Lower leg skin (tissue), 4 donors: ENCODE data around the gene OOSP2. TPM values are rescaled to one million over a fixed set of nuclear protein-coding genes. Genes with fewer than 3 reads are reported as not detected.

Source experiments
- DNase-seq, 2 donors: peaks; one replicate each; pipeline ENCODE4 v3.0.0-alpha.2; 2019; ENCODE audit warnings: low spot score in 2 of 2
- H3K4me3 ChIP-seq: fragments of 200-600 bp; sonication (generic); 2 replicates; pipeline ENCODE4 v1.5.1; 2017; ENCODE audit warnings: mild to moderate bottlenecking, low read depth; ENCODE audit not compliant: poor library complexity, severe bottlenecking
- POLR2A ChIP-seq, 2 donors: fragments of 450-650 bp; IDR thresholded peaks; one replicate each; pipeline ENCODE4 v1.6.1; 2016 to 2017; ENCODE audit warnings: antibody characterized with exemption in 2 of 2, mild to moderate bottlenecking in 1 of 2, moderate library complexity in 1 of 2
- WGBS, 2 donors: methylation state at CpG; one replicate each; pipeline ENCODE4 v1.1.5; 2018; 5-methylcytosine and 5-hydroxymethylcytosine counted together
- intact Hi-C: fragments of 100-400 bp; cut with DNase I; formaldehyde crosslinking; loops from one replicate; pipeline ENCODE4 v1.15.0; 2023; ENCODE audit warnings: low total_unique reads
- total RNA-seq, 4 donors: library from RNA; depleted of rRNA; stranded (reverse); fragments of >200 nt; gene quantifications; one replicate each; pipeline ENCODE4 v1.1.0, GENCODE V29; 2016
- TF ChIP-seq, protein P1 (sequence below), 3 donors: fragments of 450-650 bp; IDR thresholded peaks; one replicate each; pipeline ENCODE4 v1.5.1; 2016; ENCODE audit warnings: antibody characterized with exemption in 3 of 3, mild to moderate bottlenecking in 3 of 3, moderate library complexity in 2 of 3

Gene OOSP2
- total RNA-seq, 4 donors from 2014 or later: not detected

DNA sequence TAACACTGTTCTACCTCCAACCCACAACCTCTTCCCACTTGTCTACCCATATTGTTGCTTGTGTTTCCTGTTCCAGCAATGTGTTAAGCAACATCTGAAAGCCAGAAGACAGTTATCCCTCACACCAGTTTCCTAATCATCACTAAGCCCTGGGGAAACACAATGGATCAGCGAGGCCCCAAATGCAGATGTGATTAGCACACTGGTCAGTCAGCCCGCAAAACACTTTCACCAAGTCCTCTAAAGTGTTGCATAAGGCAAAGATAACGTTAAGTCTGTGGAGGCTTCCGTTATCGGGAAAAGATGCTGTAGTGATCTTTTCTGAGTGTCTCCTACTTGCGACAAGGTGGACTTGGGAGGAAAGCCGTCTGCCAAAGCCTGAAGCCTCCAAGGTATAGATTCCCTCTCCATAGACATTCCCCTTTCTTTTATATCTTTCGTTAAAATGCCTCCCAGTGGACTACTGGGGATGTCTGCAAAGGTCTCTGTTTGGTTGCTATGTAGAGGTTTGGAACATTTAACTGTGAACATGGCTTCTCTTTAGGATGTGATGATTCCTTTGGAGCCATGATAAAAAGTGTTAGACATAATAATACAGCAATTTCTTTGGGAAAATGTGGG is 16.2 kb downstream of the OOSP2 start, which contains the start of gene MS4A3:
Gene MS4A3 (plus strand): TSS at position 317 of the 621 bp plus-strand sequence. CDS start 4,496 bp downstream, outside the sequence.
- TF ChIP-seq, protein P1, sequence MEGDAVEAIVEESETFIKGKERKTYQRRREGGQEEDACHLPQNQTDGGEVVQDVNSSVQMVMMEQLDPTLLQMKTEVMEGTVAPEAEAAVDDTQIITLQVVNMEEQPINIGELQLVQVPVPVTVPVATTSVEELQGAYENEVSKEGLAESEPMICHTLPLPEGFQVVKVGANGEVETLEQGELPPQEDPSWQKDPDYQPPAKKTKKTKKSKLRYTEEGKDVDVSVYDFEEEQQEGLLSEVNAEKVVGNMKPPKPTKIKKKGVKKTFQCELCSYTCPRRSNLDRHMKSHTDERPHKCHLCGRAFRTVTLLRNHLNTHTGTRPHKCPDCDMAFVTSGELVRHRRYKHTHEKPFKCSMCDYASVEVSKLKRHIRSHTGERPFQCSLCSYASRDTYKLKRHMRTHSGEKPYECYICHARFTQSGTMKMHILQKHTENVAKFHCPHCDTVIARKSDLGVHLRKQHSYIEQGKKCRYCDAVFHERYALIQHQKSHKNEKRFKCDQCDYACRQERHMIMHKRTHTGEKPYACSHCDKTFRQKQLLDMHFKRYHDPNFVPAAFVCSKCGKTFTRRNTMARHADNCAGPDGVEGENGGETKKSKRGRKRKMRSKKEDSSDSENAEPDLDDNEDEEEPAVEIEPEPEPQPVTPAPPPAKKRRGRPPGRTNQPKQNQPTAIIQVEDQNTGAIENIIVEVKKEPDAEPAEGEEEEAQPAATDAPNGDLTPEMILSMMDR (IDR thresholded peaks at IDR 0.05): no peak
- no peak for TF ChIP-seq POLR2A (IDR thresholded peaks at IDR 0.05)
- H3K4me3 ChIP-seq: no peak within 1 kb of the TSS
- intact Hi-C loops: no loop called here
- 66 to 76% methylated on average over 8 of the region's 8 CpGs for WGBS, 2 donors
- DNase-seq: no peak

DNA sequence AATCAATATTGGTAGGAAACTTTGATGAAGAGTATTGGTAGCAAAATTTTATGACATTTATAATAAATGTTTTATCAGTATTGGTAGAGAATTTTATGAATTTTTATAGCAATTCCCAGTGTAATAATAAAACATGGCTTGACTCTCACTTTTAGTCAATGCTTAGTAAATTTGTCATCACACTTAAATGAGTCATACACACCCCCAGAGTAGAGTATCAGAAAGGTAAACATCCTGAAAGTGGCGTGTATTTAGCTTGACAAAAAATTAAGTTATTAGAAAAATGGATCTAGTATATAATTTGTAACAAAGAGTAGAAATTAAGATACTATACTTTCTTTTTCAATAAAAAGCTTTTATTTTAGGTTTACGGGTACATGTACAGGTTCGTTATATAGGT is 18.8 kb downstream of the OOSP2 start:
- DNase-seq: no peak
- H3K4me3 ChIP-seq: no peak overlapping the region
- intact Hi-C loops: no loop called here
- TF ChIP-seq POLR2A (IDR thresholded peaks at IDR 0.05): no peak
- TF ChIP-seq, protein P1 (IDR thresholded peaks at IDR 0.05): no peak
- 84 to 88% methylated on average over 3 of the region's 3 CpGs for WGBS, 2 donors

DNA sequence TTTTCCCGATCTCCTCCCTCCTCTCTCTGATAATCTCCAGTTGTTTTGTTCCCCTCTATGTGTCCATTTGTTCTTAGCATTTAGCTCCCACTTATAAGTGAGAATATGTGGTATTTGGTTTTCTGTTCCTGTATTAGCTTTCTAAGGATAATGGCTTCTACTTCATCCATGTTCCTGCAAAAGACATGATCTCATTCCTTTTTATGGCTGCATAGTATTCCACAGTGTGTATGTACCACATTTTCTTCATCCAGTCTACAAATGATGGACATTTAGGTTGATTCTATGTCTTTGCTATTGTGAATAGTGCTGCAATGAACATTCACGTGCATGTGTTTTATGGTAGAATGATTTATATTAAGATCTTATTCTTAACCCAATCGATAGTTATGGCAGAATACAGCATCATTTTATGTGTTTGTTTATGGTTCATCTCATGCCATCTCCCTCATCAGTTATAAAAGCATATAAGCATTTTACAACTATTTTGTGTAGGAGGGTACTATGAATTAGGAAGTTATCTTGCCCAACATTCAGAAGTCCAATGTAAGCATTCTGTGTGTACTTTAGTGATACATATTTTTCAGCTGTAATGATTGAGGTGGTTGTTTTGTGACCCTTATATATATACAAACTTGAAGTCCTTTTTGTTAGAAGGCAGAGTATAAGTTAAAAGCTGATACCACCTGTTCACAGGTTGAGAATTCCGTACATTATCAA is 19.5 kb downstream of the OOSP2 start:
- intact Hi-C loops: no loop called here
- TF ChIP-seq, protein P1 (IDR thresholded peaks at IDR 0.05): no peak
- no peak for TF ChIP-seq POLR2A (IDR thresholded peaks at IDR 0.05)
- DNase-seq: no peak
- WGBS, 2 donors: 90 to 96% methylated on average over 4 of the region's 4 CpGs
- H3K4me3 ChIP-seq: no peak overlapping the region

DNA sequence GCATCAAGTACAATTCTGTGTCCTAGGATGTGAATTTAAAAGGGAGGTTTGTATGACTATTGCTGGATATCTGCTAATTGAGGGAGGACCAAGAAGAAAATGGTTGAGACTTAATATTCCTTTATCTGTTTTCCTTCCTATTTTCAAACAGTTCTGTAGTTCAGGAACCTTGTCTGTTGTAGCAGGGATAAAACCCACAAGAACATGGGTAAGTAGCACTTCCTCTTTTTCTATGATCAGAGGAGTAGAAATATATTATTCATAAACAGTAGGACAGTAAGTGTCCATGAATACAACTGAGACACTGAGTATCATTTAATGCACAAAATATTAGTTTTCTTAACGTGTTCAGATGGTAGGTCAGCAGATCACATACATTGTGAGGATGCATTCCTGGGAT is 23.9 kb downstream of the OOSP2 start:
- no peak for DNase-seq
- no peak for TF ChIP-seq POLR2A (IDR thresholded peaks at IDR 0.05)
- TF ChIP-seq, protein P1 (IDR thresholded peaks at IDR 0.05): no peak
- no peak overlapping the region for H3K4me3 ChIP-seq
- intact Hi-C loops: no loop called here
- 62 to 72% methylated on average over 1 of the region's 1 CpG for WGBS, 2 donors

DNA sequence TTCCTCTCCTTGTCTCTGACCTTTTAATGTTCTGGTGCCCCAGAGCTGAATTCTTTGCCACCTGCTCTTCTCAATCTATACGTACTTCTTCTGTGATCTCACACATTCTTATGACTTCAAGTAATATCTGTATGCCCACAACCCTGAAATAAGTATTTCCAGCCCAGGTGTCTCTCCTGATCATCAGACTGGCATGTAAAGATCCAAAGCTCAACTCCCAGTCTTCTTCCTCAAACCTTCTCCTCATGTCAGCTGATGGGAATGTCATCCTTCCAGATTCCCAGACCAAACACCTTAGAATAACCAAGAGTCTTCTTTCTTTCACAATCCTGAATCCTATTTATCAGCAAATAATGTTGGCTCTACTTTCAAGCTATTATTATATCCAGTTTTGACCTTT is 25.6 kb downstream of the OOSP2 start:
- WGBS, 2 donors: 63 to 79% methylated on average over 1 of the region's 1 CpG
- no peak for DNase-seq
- no peak for TF ChIP-seq POLR2A (IDR thresholded peaks at IDR 0.05)
- TF ChIP-seq, protein P1 (IDR thresholded peaks at IDR 0.05): no peak
- intact Hi-C loops: no loop called here
- H3K4me3 ChIP-seq: no peak overlapping the region
